Measurements from ENCODE around the gene PTPN2.

DNA sequence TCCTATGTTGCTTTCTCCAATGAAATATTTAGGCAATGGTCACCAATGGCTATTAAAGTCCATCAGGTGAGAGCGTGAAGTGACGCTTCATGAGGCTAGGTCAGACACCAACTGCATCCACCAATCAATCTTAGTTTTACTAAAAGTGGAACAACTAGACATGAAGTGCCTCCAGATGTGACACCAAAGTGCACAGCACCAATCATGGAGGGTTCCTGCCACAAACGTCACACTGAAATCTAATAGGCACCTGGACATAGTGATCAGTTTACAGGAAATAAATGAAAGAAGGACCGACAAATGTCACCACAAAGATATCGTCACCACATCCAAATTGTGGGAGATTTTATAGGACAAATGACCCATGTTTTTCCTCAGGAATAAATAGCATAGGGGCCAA is 110.7 kb downstream of the PTPN2 start:
- TF ChIP-seq POLR2AphosphoS5 (IDR thresholded peaks at IDR 0.05; ENCODE audit: low read depth, low read length): no peak
- no peak for TF ChIP-seq POLR2A (IDR thresholded peaks at IDR 0.05; ENCODE audit: low read depth, low read length)
- no peak for TF ChIP-seq TAF1 (IDR thresholded peaks at IDR 0.05; ENCODE audit: borderline replicate concordance, low read depth, low read length)

All from GM12892 (cell line).